H1 (cell line): Measurements from ENCODE around the gene ZBTB38. TPM values are rescaled to one million over a fixed set of nuclear protein-coding genes. Genes with fewer than 3 reads are reported as not detected.

Experiments
- CTCF ChIA-PET: fragments of 300-600 bp; sonication (Branson Sonifier 250); formaldehyde crosslinking; loops from one replicate; lab custom pipeline; 2021; ENCODE audit not compliant: partially characterized antibody; lab: Charles Lee
- POLR2A ChIA-PET: fragments of 300-600 bp; sonication (Branson Sonifier 250); formaldehyde crosslinking; loops from one replicate; lab custom pipeline; 2021; ENCODE audit warnings: inconsistent platforms; ENCODE audit not compliant: partially characterized antibody; lab: Charles Lee
- DNase-seq, 2 experiments: peaks; one replicate each; pipeline versions ENCODE4 v3.0.0 to v3.0.0-alpha.2; 2010 to 2022; ENCODE audit warnings: low spot score in 2 of 2, low read depth in 1 of 2, mixed read lengths in 1 of 2
- FAIRE-seq: peaks from 2 replicates; lab custom pipeline; 2011; peaks lifted over from hg19 to GRCh38; lab: Jason Lieb, UNC
- H2AFZ ChIP-seq: 2 replicates; pipeline ENCODE4 v1.8.1; 2012; ENCODE audit warnings: low read length, inconsistent platforms
- H2AK5ac ChIP-seq: 2 replicates; pipeline ENCODE4 v1.6.1; 2013; ENCODE audit warnings: low read depth, low read length
- H2BK120ac ChIP-seq: replicated peaks from 2 replicates; pipeline ENCODE3; 2013; ENCODE audit warnings: low read depth, low read length, inconsistent platforms
- H2BK12ac ChIP-seq: 2 replicates; pipeline ENCODE4 v1.6.1; 2013; ENCODE audit warnings: low read depth, low read length
- H2BK15ac ChIP-seq: 2 replicates; pipeline ENCODE4 v1.6.1; 2013; ENCODE audit warnings: low read length
- H2BK20ac ChIP-seq: 2 replicates; pipeline ENCODE4 v1.6.1; 2013; ENCODE audit warnings: low read length
- H2BK5ac ChIP-seq: 2 replicates; pipeline ENCODE4 v1.6.1; 2013; ENCODE audit warnings: low read depth, low read length
- H3K14ac ChIP-seq: 2 replicates; pipeline ENCODE4 v1.6.1; 2013; ENCODE audit warnings: inconsistent platforms; ENCODE audit not compliant: insufficient read length
- H3K18ac ChIP-seq: 2 replicates; pipeline ENCODE4 v1.6.1; 2013; ENCODE audit warnings: low read length; ENCODE audit errors: extremely low read depth
- H3K23ac ChIP-seq: 2 replicates; pipeline ENCODE4 v1.6.1; 2013; ENCODE audit warnings: inconsistent platforms; ENCODE audit not compliant: insufficient read length
- H3K23me2 ChIP-seq: 2 replicates; pipeline ENCODE4 v1.6.1; 2013; ENCODE audit warnings: low read depth, low read length
- H3K27ac ChIP-seq: 2 replicates; pipeline ENCODE4 v1.6.1; 2011; ENCODE audit warnings: low read depth, low read length, inconsistent platforms
- H3K27me3 ChIP-seq, 4 experiments: replicated peaks in 1 of 4; 1 replicate in 1 of 4; 2 replicates in 3 of 4; pipeline versions ENCODE4 v1.6.1 to v1.8.1; 2011 to 2013; ENCODE audit warnings: low read length in 3 of 4, mild to moderate bottlenecking in 3 of 4, inconsistent platforms in 2 of 4, mixed read lengths in 2 of 4, moderate library complexity in 1 of 4; ENCODE audit not compliant: control insufficient read depth in 3 of 4, insufficient read depth in 3 of 4; ENCODE audit errors: extremely low read depth in 1 of 4
- H3K36me3 ChIP-seq, 4 experiments: 2 replicates each; pipeline versions ENCODE4 v1.6.1 to v1.8.1; 2011 to 2013; ENCODE audit warnings: mild to moderate bottlenecking in 4 of 4, low read length in 3 of 4, moderate library complexity in 2 of 4, control low read depth in 1 of 4, inconsistent platforms in 1 of 4; ENCODE audit not compliant: insufficient read depth in 4 of 4, control insufficient read depth in 2 of 4
- H3K4ac ChIP-seq: replicated peaks from 2 replicates; pipeline ENCODE3; 2013; ENCODE audit warnings: low read length, low read depth, mixed read lengths, inconsistent platforms; ENCODE audit not compliant: insufficient read length
- H3K4me1 ChIP-seq, 4 experiments: replicated peaks in 1 of 4; 1 replicate in 1 of 4; 2 replicates in 3 of 4; pipeline versions ENCODE4 v1.6.1 to v1.8.1; 2011 to 2013; ENCODE audit warnings: low read length in 3 of 4, inconsistent platforms in 2 of 4, mixed read lengths in 1 of 4; ENCODE audit not compliant: insufficient read depth in 4 of 4, control insufficient read depth in 3 of 4
- H3K4me2 ChIP-seq, 2 experiments: 2 replicates each; pipeline versions ENCODE4 v1.6.1 to v1.8.1; 2011 to 2013; ENCODE audit warnings: low read depth in 2 of 2, low read length in 2 of 2, control low read depth in 1 of 2, inconsistent platforms in 1 of 2, mild to moderate bottlenecking in 1 of 2; ENCODE audit not compliant: insufficient read depth in 1 of 2
- H3K4me3 ChIP-seq, 4 experiments: fragments of 200-600, 300-600 bp in 1 of 4; sonication (generic), shearing (Covaris generic), sonication (Bioruptor Twin) in 1 of 4; 2 replicates each; pipeline versions ENCODE4 v1.5.1 to v1.8.1; 2011 to 2016; ENCODE audit warnings: low read length in 4 of 4, low read depth in 3 of 4, control low read depth in 2 of 4, inconsistent platforms in 2 of 4, mild to moderate bottlenecking in 2 of 4, mixed read lengths in 1 of 4, moderate library complexity in 1 of 4; ENCODE audit not compliant: insufficient read depth in 2 of 4; ENCODE audit errors: extremely low read depth in 1 of 4
- H3K56ac ChIP-seq: replicated peaks from 2 replicates; pipeline ENCODE3; 2013; ENCODE audit warnings: low read depth, mild to moderate bottlenecking, mixed read lengths, low read length, inconsistent platforms; ENCODE audit not compliant: insufficient read length
- H3K79me1 ChIP-seq: 2 replicates; pipeline ENCODE4 v1.6.1; 2013; ENCODE audit warnings: low read depth, low read length, control low read depth
- H3K79me2 ChIP-seq, 2 experiments: 2 replicates each; pipeline versions ENCODE4 v1.6.1 to v1.8.1; 2012 to 2013; ENCODE audit warnings: low read length in 2 of 2, mild to moderate bottlenecking in 2 of 2, inconsistent platforms in 1 of 2; ENCODE audit not compliant: insufficient read depth in 2 of 2, control insufficient read depth in 1 of 2
- H3K9ac ChIP-seq, 4 experiments: replicated peaks in 1 of 4; 1 replicate in 1 of 4; 2 replicates in 3 of 4; pipeline versions ENCODE4 v1.6.1 to v1.8.1; 2011 to 2013; ENCODE audit warnings: low read depth in 3 of 4, low read length in 3 of 4, control low read depth in 2 of 4, mild to moderate bottlenecking in 2 of 4, moderate library complexity in 2 of 4, inconsistent platforms in 1 of 4; ENCODE audit errors: extremely low read depth in 1 of 4
- H3K9me3 ChIP-seq, 2 experiments: 2 replicates each; pipeline versions ENCODE4 v1.6.1 to v1.8.1; 2012 to 2013; ENCODE audit warnings: mild to moderate bottlenecking in 2 of 2, moderate library complexity in 2 of 2, control low read depth in 1 of 2, inconsistent platforms in 1 of 2, low read depth in 1 of 2, low read length in 1 of 2, mixed read lengths in 1 of 2; ENCODE audit not compliant: insufficient read depth in 2 of 2
- H4K20me1 ChIP-seq, 2 experiments: replicated peaks in 1 of 2; 2 replicates each; pipeline versions ENCODE3 to v1.8.1; 2011 to 2013; ENCODE audit warnings: inconsistent platforms in 2 of 2, low read length in 2 of 2, mild to moderate bottlenecking in 1 of 2; ENCODE audit not compliant: insufficient read depth in 2 of 2, control insufficient read depth in 1 of 2
- H4K5ac ChIP-seq: 2 replicates; pipeline ENCODE4 v1.6.1; 2013; ENCODE audit warnings: low read length, low read depth, mixed read lengths, inconsistent platforms; ENCODE audit not compliant: insufficient read length
- H4K8ac ChIP-seq: 2 replicates; pipeline ENCODE4 v1.8.0; 2013; ENCODE audit warnings: mild to moderate bottlenecking, moderate library complexity, low read length, inconsistent platforms; ENCODE audit not compliant: insufficient read depth; ENCODE audit errors: extremely low read depth
- H4K91ac ChIP-seq: replicated peaks from 2 replicates; pipeline ENCODE3; 2013; ENCODE audit warnings: low read length, mixed read lengths, inconsistent platforms; ENCODE audit not compliant: insufficient read length
- BRCA1 ChIP-seq: IDR thresholded peaks from 2 replicates; pipeline ENCODE4 v1.6.1; 2012; ENCODE audit warnings: low read depth, low read length, improper control_type of control experiment
- CHD1 ChIP-seq: IDR thresholded peaks from 2 replicates; pipeline ENCODE4 v1.6.1; 2012; ENCODE audit warnings: low read depth, low read length, improper control_type of control experiment
- CHD2 ChIP-seq: IDR thresholded peaks from 2 replicates; pipeline ENCODE4 v1.6.1; 2012; ENCODE audit warnings: low read length, improper control_type of control experiment
- KDM4A ChIP-seq: IDR thresholded peaks from one replicate; pipeline ENCODE4 v1.7.1; 2012; ENCODE audit warnings: low read depth, mild to moderate bottlenecking, moderate library complexity, low read length, inconsistent platforms; ENCODE audit not compliant: severe bottlenecking
- KDM5A ChIP-seq: fragments of 200-600 bp; IDR thresholded peaks from 2 replicates; pipeline ENCODE4 v1.7.1; 2012; ENCODE audit warnings: mild to moderate bottlenecking, low read length, inconsistent platforms, mixed read lengths
- RAD21 ChIP-seq, 2 experiments: IDR thresholded peaks in 1 of 2; conservative IDR thresholded peaks in 1 of 2; 2 replicates each; pipeline ENCODE4 v1.6.1; 2011; ENCODE audit warnings: low read depth in 2 of 2, low read length in 2 of 2, improper control_type of control experiment in 1 of 2, inconsistent platforms in 1 of 2, mild to moderate bottlenecking in 1 of 2, moderate library complexity in 1 of 2
- RNF2 ChIP-seq: fragments of 200-900, 300-1000 bp; sonication (generic); IDR thresholded peaks from 2 replicates; pipeline ENCODE4 v1.7.1; 2016; ENCODE audit warnings: borderline replicate concordance, low read depth, mild to moderate bottlenecking, antibody characterized with exemption, low read length; ENCODE audit not compliant: poor library complexity, severe bottlenecking; ENCODE audit errors: missing control alignments
- RXRA ChIP-seq: IDR thresholded peaks from 2 replicates; pipeline ENCODE4 v1.6.1; 2011; ENCODE audit warnings: low read depth, mild to moderate bottlenecking, low read length, moderate library complexity; ENCODE audit not compliant: insufficient read depth
- USF2 ChIP-seq: IDR thresholded peaks from 2 replicates; pipeline ENCODE4 v1.6.1; 2011; ENCODE audit warnings: low read length, improper control_type of control experiment
- WGBS, 2 experiments: shearing (Covaris generic) in 1 of 2; methylation state at CpG; one replicate each; pipeline versions ENCODE4 v1.1.6 to v1.1.7; 2013 to 2015; ENCODE audit warnings: low lambda C conversion rate in 2 of 2, mixed read lengths in 2 of 2, inconsistent platforms in 1 of 2, low coverage in 1 of 2, missing lambda C conversion rate in 1 of 2; ENCODE audit not compliant: insufficient replicate concordance in 2 of 2, insufficient coverage in 1 of 2, insufficient read length in 1 of 2; ENCODE audit errors: extremely low coverage in 1 of 2, missing lambda C conversion rate in 1 of 2; 5-methylcytosine and 5-hydroxymethylcytosine counted together
- polyA plus RNA-seq, 7 experiments: library from polyadenylated mRNA; depleted of rRNA in 3 of 7; stranded (reverse) in 5 of 7; unstranded in 2 of 7; fragments of >200 nt in 5 of 7; fragments of 200-250 nt in 2 of 7; gene quantifications; 1 replicate in 5 of 7; 2 replicates in 1 of 7; 4 replicates in 1 of 7; pipeline versions ENCODE4 v1.2.1 to v1.2.3, GENCODE V29; 2011 to 2013; ENCODE audit warnings: missing spikeins in 2 of 7, mixed read lengths in 2 of 7
- total RNA-seq: library from RNA; stranded (reverse); fragmentation: NEBNext Ultra II Directional; extraction: Animal tissue kit (Norgen Biotek cat#: 25700); gene quantifications from 2 replicates; pipeline ENCODE4 v1.2.1, GENCODE V29; 2021

Gene ZBTB38
- total and polyA plus RNA-seq, 2 of the 8 experiments (the other 6 are each of a cell fraction or from before 2014, with no cell fraction given): 4.4 to 10.5 TPM

- no peaks in the 10 kb centered on the region; the same call in 1 of the 2 replicates for H3K23me2 ChIP-seq
- H2BK5ac ChIP-seq: no peak overlapping the region
- no peak overlapping the region for H4K5ac ChIP-seq
- peaks cover 2 to 13% (median 9%) of the 10 kb centered on the region in 4 experiments; a peak in 5 of 7 replicates for H3K4me1 ChIP-seq
- H3K4ac ChIP-seq: no peak overlapping the region
- no peaks in the 10 kb centered on the region for H3K36me3 ChIP-seq
- H4K91ac ChIP-seq: no peak overlapping the region
- H2AK5ac ChIP-seq: no peak overlapping the region
- no peak overlapping the region for H3K18ac ChIP-seq
- no peak overlapping the region for H3K4me3 ChIP-seq
- no peak overlapping the region for H4K8ac ChIP-seq
- H2BK120ac ChIP-seq: no peak overlapping the region
- no peak overlapping the region for H3K23ac ChIP-seq
- no peak overlapping the region for H3K27ac ChIP-seq
- H3K9me3 ChIP-seq: no peaks in the 10 kb centered on the region
- H3K79me2 ChIP-seq: no peaks in the 10 kb centered on the region
- H3K14ac ChIP-seq: no peak overlapping the region
- H3K9ac ChIP-seq: no peak overlapping the region
- H2BK12ac ChIP-seq: no peak overlapping the region
- 79% methylated on average over 3 of the region's 3 CpGs; no CpG with 5 or more reads in 1 of the 2 experiments for WGBS, 2 experiments
- ChIA-PET POLR2A (interaction anchor here (0.8 to 1.1 kb wide), 2 partner anchors 19 kb away, joined by 3 read pairs; partner anchors contain the start of gene ZBTB38), CTCF (interaction anchor here (0.7 to 5.4 kb wide), 8 partner anchors 8 to 79 kb away, joined by 3 to 31 read pairs (median 4); partner anchors contain the start of gene ZBTB38)
- no peak overlapping the region for H2BK15ac ChIP-seq
- no peak overlapping the region for H3K56ac ChIP-seq
- no peaks in the 10 kb centered on the region for H3K79me1 ChIP-seq
- no peak overlapping the region for H3K4me2 ChIP-seq
- DNase-seq: no peak
- H2BK20ac ChIP-seq: no peak overlapping the region
- H2AFZ ChIP-seq: 0 out of 2 replicates have a peak overlapping the region, but pooled peaks have one; percentile 34
- FAIRE-seq: no peak
- no peaks in the 10 kb centered on the region for H3K27me3 ChIP-seq
- TF ChIP-seq BRCA1: no peak
- no peak for TF ChIP-seq USF2
- TF ChIP-seq RNF2: no peak
- no peak for TF ChIP-seq CHD2
- TF ChIP-seq KDM4A: no peak
- TF ChIP-seq CHD1: no peak
- TF ChIP-seq KDM5A: no peak
- TF ChIP-seq RXRA: no peak
- TF ChIP-seq RAD21 (IDR thresholded peaks at IDR 0.05 in 1 of 2, conservative IDR thresholded peaks at IDR 0.05 in 1 of 2; ENCODE audit: low read depth in 2 of 2, low read length in 2 of 2): no peak
- no peaks in the 10 kb centered on the region for H4K20me1 ChIP-seq
Measured at GRCh38 chr3:141387516-141387915, 19.2 kb downstream of the ZBTB38 start.
